Measurements from ENCODE around the gene P2RX6. TPM values are rescaled to one million over a fixed set of nuclear protein-coding genes. Genes with fewer than 3 reads are reported as not detected.

The P2RX6 gene
- total RNA-seq, 1 donor from 2014 or later, result 2.8 TPM

DNA sequence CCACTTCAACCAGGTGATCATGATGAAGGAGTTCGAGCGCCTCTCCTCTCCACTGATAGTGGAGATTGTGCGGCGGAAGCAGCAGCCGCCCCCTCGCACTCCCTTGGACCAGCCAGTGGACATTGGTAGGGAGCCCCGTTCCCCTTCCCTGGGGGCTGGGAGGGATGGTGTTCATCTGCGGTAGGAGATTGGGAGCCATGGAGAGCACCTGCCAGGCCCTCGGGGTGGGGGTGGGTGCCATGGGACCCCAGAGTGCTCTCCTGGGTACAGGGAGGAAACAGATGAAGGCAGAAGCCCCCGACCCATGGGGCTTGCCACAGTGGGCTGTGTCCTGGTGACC, 20.1 kb upstream of the P2RX6 start:
- DNase-seq (ENCODE audit: extremely low spot score, unreplicated experiment), result peak; percentile 66
- TF ChIP-seq CTCF (conservative IDR thresholded peaks at IDR 0.05), result no peak
- H3K4me1 Mint-ChIP-seq (ENCODE audit: unreplicated experiment), result no peaks in the 10 kb centered on the region
- H3K27me3 Mint-ChIP-seq, result no peaks in the 10 kb centered on the region
- H3K27ac Mint-ChIP-seq, result no peak overlapping the region
- no peaks in the 10 kb centered on the region for H3K9me3 Mint-ChIP-seq
- H3K36me3 Mint-ChIP-seq, result no peaks in the 10 kb centered on the region
- no peak overlapping the region for H3K4me3 Mint-ChIP-seq

- no peak overlapping the region for H3K4me3 Mint-ChIP-seq
- H3K36me3 Mint-ChIP-seq, result no peaks in the 10 kb centered on the region
- no peaks in the 10 kb centered on the region for H3K27me3 Mint-ChIP-seq
- H3K27ac Mint-ChIP-seq, result no peak overlapping the region
- no peak for DNase-seq (ENCODE audit: extremely low spot score, unreplicated experiment)
- TF ChIP-seq CTCF (conservative IDR thresholded peaks at IDR 0.05), result no peak
- H3K4me1 Mint-ChIP-seq (ENCODE audit: unreplicated experiment), result no peaks in the 10 kb centered on the region
- no peaks in the 10 kb centered on the region for H3K9me3 Mint-ChIP-seq
These were observed 19.5 kb upstream of the P2RX6 start for GRCh38 chr22:20995329-20996030.

DNA sequence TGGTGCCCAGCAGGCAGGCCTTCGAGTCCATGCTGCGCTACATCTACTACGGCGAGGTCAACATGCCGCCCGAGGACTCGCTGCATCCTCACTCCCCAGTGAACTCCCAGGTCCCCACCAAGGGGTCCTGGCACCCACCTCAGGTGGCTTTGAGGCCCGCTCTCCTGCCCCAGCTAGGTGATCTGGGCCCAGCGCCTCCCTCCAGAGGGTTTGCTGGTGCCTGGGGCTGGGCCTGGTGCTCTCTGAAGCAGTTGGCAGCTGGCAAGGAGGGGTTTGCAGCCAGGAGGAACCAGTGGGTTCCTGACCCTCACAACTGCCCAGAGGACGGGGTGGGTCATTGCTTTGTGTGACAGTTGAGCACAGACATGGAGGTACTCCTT, 18.9 kb upstream of the P2RX6 start:
- Mint-ChIP-seq H3K27ac (no peak overlapping the region), H3K27me3 (no peaks in the 10 kb centered on the region), H3K36me3 (no peaks in the 10 kb centered on the region)

GRCh38 chr22:20996598-20997535, 18.1 kb upstream of the P2RX6 start:
- Mint-ChIP-seq H3K36me3 (no peaks in the 10 kb centered on the region), H3K9me3 (no peaks in the 10 kb centered on the region), H3K27me3 (no peaks in the 10 kb centered on the region), H3K27ac (no peak overlapping the region), H3K4me3 (no peak overlapping the region), H3K4me1 (ENCODE audit: unreplicated experiment) (peaks cover 3% of the 10 kb centered on the region)
- no peak for TF ChIP-seq CTCF (conservative IDR thresholded peaks at IDR 0.05)
- DNase-seq (ENCODE audit: extremely low spot score, unreplicated experiment), result no peak

More for the DNA sequence above, 18.9 kb upstream of the P2RX6 start:
- no peak overlapping the region for H3K4me3 Mint-ChIP-seq
- H3K4me1 Mint-ChIP-seq (ENCODE audit: unreplicated experiment), result no peaks in the 10 kb centered on the region
- no peak for TF ChIP-seq CTCF (conservative IDR thresholded peaks at IDR 0.05)
- no peaks in the 10 kb centered on the region for H3K9me3 Mint-ChIP-seq
- DNase-seq (ENCODE audit: extremely low spot score, unreplicated experiment), result no peak

- DNase-seq (ENCODE audit: extremely low spot score, unreplicated experiment), result no peak
- TF ChIP-seq CTCF (conservative IDR thresholded peaks at IDR 0.05), result no peak
- Mint-ChIP-seq H3K9me3 (no peaks in the 10 kb centered on the region), H3K36me3 (no peaks in the 10 kb centered on the region), H3K27ac (no peak overlapping the region), H3K4me3 (no peak overlapping the region), H3K4me1 (ENCODE audit: unreplicated experiment) (peaks cover 4% of the 10 kb centered on the region), H3K27me3 (no peaks in the 10 kb centered on the region)
These were observed 17.3 kb upstream of the P2RX6 start for GRCh38 chr22:20997536-20998257.

All from type B pancreatic cell (in vitro differentiated cells).